ENCODE measurements around the gene ALOX15.
"Not testable (repeated sequence)": the region's sequence is repeated elsewhere in the genome, so short reads cannot be mapped to it uniquely, and the experiment has no call there.

Gene ALOX15

GRCh38 chr17:4641297-4642195, at the start of gene ALOX15:
TSS of gene ALOX15 (minus strand) at chr17:4641678. CDS start at chr17:4641651, 27 bp downstream.
- DNase-seq: no peak

- no peak for DNase-seq
Measured at GRCh38 chr17:4690745-4691144, 49.3 kb upstream of the ALOX15 start.

- not testable (repeated sequence) for DNase-seq
Measured at GRCh38 chr17:4689872-4690271, 48.4 kb upstream of the ALOX15 start.

GRCh38 chr17:4683739-4684138, 42.3 kb upstream of the ALOX15 start:
- DNase-seq: not testable (repeated sequence)

- no peak for DNase-seq
Measured at GRCh38 chr17:4679658-4680057, 38.2 kb upstream of the ALOX15 start.

GRCh38 chr17:4678448-4679026, 37.1 kb upstream of the ALOX15 start:
- peak; percentile 63 for DNase-seq

- no peak for DNase-seq
Measured at GRCh38 chr17:4676791-4677190, 35.3 kb upstream of the ALOX15 start.

- no peak for DNase-seq
Measured at GRCh38 chr17:4675791-4676190, 34.3 kb upstream of the ALOX15 start.

- DNase-seq: no peak
Measured at GRCh38 chr17:4674685-4674998, 33.2 kb upstream of the ALOX15 start.

GRCh38 chr17:4673986-4674684, 32.7 kb upstream of the ALOX15 start:
- DNase-seq: no peak

- no peak for DNase-seq
Measured at GRCh38 chr17:4673169-4673568, 31.7 kb upstream of the ALOX15 start.

GRCh38 chr17:4672751-4673150, 31.3 kb upstream of the ALOX15 start:
- DNase-seq: no peak

- no peak for DNase-seq
Measured at GRCh38 chr17:4672055-4672630, 30.7 kb upstream of the ALOX15 start.

GRCh38 chr17:4667166-4667565, 25.7 kb upstream of the ALOX15 start:
- DNase-seq: no peak

- DNase-seq: no peak
Measured at GRCh38 chr17:4666296-4666695, 24.8 kb upstream of the ALOX15 start.

GRCh38 chr17:4665027-4665426, 23.5 kb upstream of the ALOX15 start:
- DNase-seq: no peak

GRCh38 chr17:4664230-4664629, 22.8 kb upstream of the ALOX15 start:
- DNase-seq: no peak

GRCh38 chr17:4663711-4664110, 22.2 kb upstream of the ALOX15 start:
- DNase-seq: no peak

GRCh38 chr17:4658478-4659305, 17.2 kb upstream of the ALOX15 start:
- peak; percentile 55 for DNase-seq

- DNase-seq: no peak
Measured at GRCh38 chr17:4657678-4658077, 16.2 kb upstream of the ALOX15 start.

GRCh38 chr17:4655933-4656332, 14.5 kb upstream of the ALOX15 start:
- not testable (repeated sequence) for DNase-seq

GRCh38 chr17:4652997-4653396, 11.5 kb upstream of the ALOX15 start:
- no peak for DNase-seq

GRCh38 chr17:4648741-4649140, 7.3 kb upstream of the ALOX15 start:
- DNase-seq: no peak

Measured in activated CD4-positive, alpha-beta T cell treated with anti-CD3 and anti-CD28 coated beads, Interleukin-10, Interleukin-2, amounts not matched to agents 100 ng/mL and 50 ng/mL, durations not matched to agents 16 hours and 8 hours (primary cell).